Measurements from ENCODE around the gene BOLA2B. TPM values are rescaled to one million over a fixed set of nuclear protein-coding genes. Genes with fewer than 3 reads are reported as not detected.

BOLA2B gene
- 163 to 214 TPM (median 202 TPM) in 5 replicates for total RNA-seq (2022; extraction: Qiagen RNA extraction; ENCODE audit: low read depth)

GRCh38 chr16:30193615-30194014, at the start of gene BOLA2B, which contains the start of gene SLX1A:
Gene BOLA2B, minus strand, starts transcription at chr16:30193666. Its CDS starts 71 bp downstream, at chr16:30193595.
Gene SLX1A, plus strand, starts transcription at chr16:30193875. Its CDS starts 210 bp downstream, at chr16:30194085.

GRCh38 chr16:30199049-30199448, 5.6 kb upstream of the BOLA2B start, which contains the start of gene SULT1A3:
Gene SULT1A3, plus strand, starts transcription at chr16:30199255. Its CDS starts 1,474 bp downstream, at chr16:30200729.

GRCh38 chr16:30183233-30184095, 10.0 kb downstream of the BOLA2B start, which contains the start of gene CORO1A:
Gene CORO1A, plus strand, starts transcription at chr16:30183602. Its CDS starts 1,608 bp downstream, at chr16:30185210.

Other genes with a start within 250 kb of the BOLA2B start
- 91.6 to 102 TPM (median 95.7 TPM) in 5 replicates for gene TMEM219, start 231.6 kb downstream of the BOLA2B start, total RNA-seq (2022; extraction: Qiagen RNA extraction; ENCODE audit: low read depth)
- 31.2 to 38.4 TPM (median 34.6 TPM) in 5 replicates for gene TAOK2, start 219.8 kb downstream of the BOLA2B start, total RNA-seq (2022; extraction: Qiagen RNA extraction; ENCODE audit: low read depth)
- 13.2 to 17.1 TPM (median 14.0 TPM) in 5 replicates for gene HIRIP3, start 198.0 kb downstream of the BOLA2B start, total RNA-seq (2022; extraction: Qiagen RNA extraction; ENCODE audit: low read depth)
- gene INO80E, start 197.4 kb downstream of the BOLA2B start, total RNA-seq (2022; extraction: Qiagen RNA extraction; ENCODE audit: low read depth): 99.8 to 115 TPM (median 105 TPM) in 5 replicates
- gene DOC2A, start 182.6 kb downstream of the BOLA2B start, total RNA-seq (2022; extraction: Qiagen RNA extraction; ENCODE audit: low read depth): 1.5 to 3.0 TPM (median 2.6 TPM) in 5 replicates
- not detected in 5 replicates for gene C16orf92, start 170.5 kb downstream of the BOLA2B start, total RNA-seq (2022; extraction: Qiagen RNA extraction; ENCODE audit: low read depth)
- gene TLCD3B, start 162.4 kb downstream of the BOLA2B start, total RNA-seq (2022; extraction: Qiagen RNA extraction; ENCODE audit: low read depth): 0.31 to 0.68 TPM (median 0.43 TPM) in 5 replicates
- gene ALDOA, start 127.9 kb downstream of the BOLA2B start, total RNA-seq (2022; extraction: Qiagen RNA extraction; ENCODE audit: low read depth): 1,690 to 2,030 TPM (median 1,847 TPM) in 5 replicates
- 123 to 149 TPM (median 135 TPM) in 5 replicates for gene PPP4C, start 117.7 kb downstream of the BOLA2B start, total RNA-seq (2022; extraction: Qiagen RNA extraction; ENCODE audit: low read depth)
- 0.20 to 0.45 TPM (median 0.25 TPM) in 5 replicates for gene TBX6, start 101.7 kb downstream of the BOLA2B start, total RNA-seq (2022; extraction: Qiagen RNA extraction; ENCODE audit: low read depth)
- 6.7 to 11.1 TPM (median 8.9 TPM) in 5 replicates for gene YPEL3, start 97.5 kb downstream of the BOLA2B start, total RNA-seq (2022; extraction: Qiagen RNA extraction; ENCODE audit: low read depth)
- gene GDPD3, start 80.1 kb downstream of the BOLA2B start, total RNA-seq (2022; extraction: Qiagen RNA extraction; ENCODE audit: low read depth): 1.5 to 2.8 TPM (median 2.0 TPM) in 5 replicates
- 33.7 to 37.8 TPM (median 36.7 TPM) in 5 replicates for gene MAPK3, start 70.4 kb downstream of the BOLA2B start, total RNA-seq (2022; extraction: Qiagen RNA extraction; ENCODE audit: low read depth)
- 2.9 to 4.0 TPM (median 3.5 TPM) in 5 replicates for gene CORO1A, start 10.1 kb downstream of the BOLA2B start, total RNA-seq (2022; extraction: Qiagen RNA extraction; ENCODE audit: low read depth)
- gene SLX1A, start 209 bp upstream of the BOLA2B start, total RNA-seq (2022; extraction: Qiagen RNA extraction; ENCODE audit: low read depth): 6.8 to 22.9 TPM (median 9.4 TPM) in 5 replicates
- 5.6 to 13.9 TPM (median 9.3 TPM) in 5 replicates for gene SULT1A3, start 5.6 kb upstream of the BOLA2B start, total RNA-seq (2022; extraction: Qiagen RNA extraction; ENCODE audit: low read depth)
- gene NPIPB13, start 54.8 kb upstream of the BOLA2B start, total RNA-seq (2022; extraction: Qiagen RNA extraction; ENCODE audit: low read depth): 0.66 to 3.2 TPM (median 3.0 TPM) in 5 replicates
- 64.0 to 69.6 TPM (median 67.1 TPM) in 5 replicates for gene CD2BP2, start 161.6 kb upstream of the BOLA2B start, total RNA-seq (2022; extraction: Qiagen RNA extraction; ENCODE audit: low read depth)
- 26.5 to 36.6 TPM (median 31.8 TPM) in 5 replicates for gene TBC1D10B, start 176.8 kb upstream of the BOLA2B start, total RNA-seq (2022; extraction: Qiagen RNA extraction; ENCODE audit: low read depth)
- gene MYL11, start 181.1 kb upstream of the BOLA2B start, total RNA-seq (2022; extraction: Qiagen RNA extraction; ENCODE audit: low read depth): 0.46 to 0.63 TPM (median 0.54 TPM) in 3 of 5 replicates, not detected in the others
- gene SEPTIN1, start 188.9 kb upstream of the BOLA2B start, total RNA-seq (2022; extraction: Qiagen RNA extraction; ENCODE audit: low read depth): 1.4 to 2.2 TPM (median 1.7 TPM) in 5 replicates
- gene ZNF48, start 201.8 kb upstream of the BOLA2B start, total RNA-seq (2022; extraction: Qiagen RNA extraction; ENCODE audit: low read depth): 11.9 to 12.9 TPM (median 12.4 TPM) in 5 replicates
- 3.7 to 6.2 TPM (median 5.4 TPM) in 5 replicates for gene ZNF771, start 213.9 kb upstream of the BOLA2B start, total RNA-seq (2022; extraction: Qiagen RNA extraction; ENCODE audit: low read depth)
- 115 to 143 TPM (median 137 TPM) in 5 replicates for gene DCTPP1, start 236.4 kb upstream of the BOLA2B start, total RNA-seq (2022; extraction: Qiagen RNA extraction; ENCODE audit: low read depth)